Peyer's patch (tissue), 4 donors: Measurements from ENCODE around the gene GABRB1. TPM values are rescaled to one million over a fixed set of nuclear protein-coding genes. Genes with fewer than 3 reads are reported as not detected.

Source experiments
- DNase-seq, 3 donors: peaks; one replicate each; pipeline ENCODE4 v3.0.0-alpha.2; 2017 to 2019
- H3K27ac ChIP-seq, 4 donors: fragments of 200-600 bp; sonication (generic); one replicate each; pipeline ENCODE4 v1.5.1; 2016 to 2019
- H3K27me3 ChIP-seq, 2 donors: fragments of 200-600 bp; sonication (generic); one replicate each; pipeline ENCODE4 v1.5.1; 2019
- H3K36me3 ChIP-seq, 3 donors: fragments of 200-600 bp; sonication (generic); one replicate each; pipeline ENCODE4 v1.5.1; 2016 to 2019
- H3K4me1 ChIP-seq, 4 donors: fragments of 200-600 bp; sonication (generic); one replicate each; pipeline ENCODE4 v1.5.1; 2016 to 2019
- H3K4me3 ChIP-seq, 4 donors: fragments of 200-600 bp; sonication (generic); 1 replicate in 3 of 4; 2 replicates in 1 of 4; pipeline ENCODE4 v1.5.1; 2016 to 2019; ENCODE audit warnings: mild to moderate bottlenecking in 1 of 4
- H3K9me3 ChIP-seq, 4 donors: fragments of 200-600 bp; sonication (generic); one replicate each; pipeline ENCODE4 v1.5.1; 2016 to 2019; ENCODE audit warnings: mild to moderate bottlenecking in 1 of 4
- CTCF ChIP-seq, 6 experiments: fragments of 450-650 bp in 4 of 6; fragments of 200-600 bp in 2 of 6; sonication (generic) in 1 of 6; IDR thresholded peaks; one replicate each; pipeline ENCODE4 v1.5.1; 2017 to 2019; ENCODE audit warnings: antibody characterized with exemption in 6 of 6, mild to moderate bottlenecking in 3 of 6, moderate library complexity in 1 of 6
- POLR2A ChIP-seq, 2 donors: fragments of 450-650 bp; IDR thresholded peaks; one replicate each; pipeline ENCODE4 v1.5.1; 2017; ENCODE audit warnings: antibody characterized with exemption in 2 of 2, mild to moderate bottlenecking in 2 of 2, moderate library complexity in 2 of 2
- total RNA-seq, 4 donors: library from RNA; depleted of rRNA; stranded (reverse); fragments of >200 nt; gene quantifications; one replicate each; pipeline ENCODE4 v1.1.0, GENCODE V29; 2016

Gene GABRB1
- total RNA-seq, 4 donors from 2014 or later: not detected

DNA sequence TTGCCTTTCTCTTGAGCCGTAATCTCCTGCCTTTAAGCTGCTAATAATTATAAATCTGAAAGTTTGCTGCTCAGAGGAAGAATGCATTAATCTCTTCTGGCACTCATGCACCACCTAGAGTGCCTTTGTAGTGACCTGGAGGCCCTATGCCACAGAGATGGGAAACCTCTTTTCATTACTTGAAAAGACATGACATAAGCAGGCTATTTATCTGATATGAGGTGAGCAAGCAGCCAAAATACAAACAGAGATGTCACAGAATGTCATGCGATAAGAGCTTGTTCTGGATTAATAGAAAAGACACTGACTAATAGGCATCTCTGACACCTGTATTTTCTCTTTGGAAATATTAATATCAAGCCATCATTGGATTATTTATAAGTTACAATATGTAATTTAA, 42.3 kb downstream of the GABRB1 start:
- no peaks in the 10 kb centered on the region for H3K36me3 ChIP-seq
- H3K4me1 ChIP-seq: no peaks in the 10 kb centered on the region
- no peak overlapping the region for H3K27ac ChIP-seq
- TF ChIP-seq POLR2A (IDR thresholded peaks at IDR 0.05) (no peak), CTCF (IDR thresholded peaks at IDR 0.05) (no peak)
- no peak overlapping the region for H3K4me3 ChIP-seq
- no peak for DNase-seq
- no peaks in the 10 kb centered on the region for H3K27me3 ChIP-seq
- no peaks in the 10 kb centered on the region for H3K9me3 ChIP-seq

- no peak for DNase-seq
- TF ChIP-seq POLR2A (IDR thresholded peaks at IDR 0.05) (no peak), CTCF (IDR thresholded peaks at IDR 0.05) (no peak)
- Histone ChIP-seq H3K27ac (no peak overlapping the region), H3K9me3 (no peaks in the 10 kb centered on the region), H3K4me3 (no peak overlapping the region), H3K36me3 (no peaks in the 10 kb centered on the region), H3K27me3 (no peaks in the 10 kb centered on the region), H3K4me1 (no peaks in the 10 kb centered on the region)
These were observed 43.4 kb downstream of the GABRB1 start for GRCh38 chr4:47074816-47075215.

GRCh38 chr4:47075262-47075661, 43.9 kb downstream of the GABRB1 start:
- H3K4me3 ChIP-seq: no peak overlapping the region
- H3K27me3 ChIP-seq: no peaks in the 10 kb centered on the region
- DNase-seq: no peak
- H3K27ac ChIP-seq: no peak overlapping the region
- TF ChIP-seq POLR2A (IDR thresholded peaks at IDR 0.05) (no peak), CTCF (IDR thresholded peaks at IDR 0.05) (no peak)
- H3K36me3 ChIP-seq: no peaks in the 10 kb centered on the region
- H3K4me1 ChIP-seq: no peaks in the 10 kb centered on the region
- H3K9me3 ChIP-seq: no peaks in the 10 kb centered on the region

- TF ChIP-seq POLR2A (IDR thresholded peaks at IDR 0.05): no peak
- no peak for TF ChIP-seq CTCF (IDR thresholded peaks at IDR 0.05)
- Histone ChIP-seq H3K4me3 (no peak overlapping the region), H3K27me3 (no peaks in the 10 kb centered on the region), H3K27ac (no peak overlapping the region), H3K4me1 (no peaks in the 10 kb centered on the region), H3K9me3 (no peaks in the 10 kb centered on the region), H3K36me3 (no peaks in the 10 kb centered on the region)
- DNase-seq: no peak
These were observed 44.6 kb downstream of the GABRB1 start for GRCh38 chr4:47075919-47076318.

GRCh38 chr4:47084111-47084510, 52.7 kb downstream of the GABRB1 start:
- no peaks in the 10 kb centered on the region for H3K36me3 ChIP-seq
- DNase-seq: no peak
- H3K27ac ChIP-seq: no peak overlapping the region
- no peaks in the 10 kb centered on the region for H3K27me3 ChIP-seq
- H3K9me3 ChIP-seq: no peaks in the 10 kb centered on the region
- TF ChIP-seq CTCF (IDR thresholded peaks at IDR 0.05) (no peak), POLR2A (IDR thresholded peaks at IDR 0.05) (no peak)
- no peaks in the 10 kb centered on the region for H3K4me1 ChIP-seq
- no peak overlapping the region for H3K4me3 ChIP-seq

GRCh38 chr4:47084795-47085194, 53.4 kb downstream of the GABRB1 start:
- H3K9me3 ChIP-seq: no peaks in the 10 kb centered on the region
- no peak for DNase-seq
- TF ChIP-seq CTCF (IDR thresholded peaks at IDR 0.05) (no peak), POLR2A (IDR thresholded peaks at IDR 0.05) (no peak)
- no peaks in the 10 kb centered on the region for H3K36me3 ChIP-seq
- H3K27me3 ChIP-seq: no peaks in the 10 kb centered on the region
- H3K4me1 ChIP-seq: no peaks in the 10 kb centered on the region
- H3K27ac ChIP-seq: no peak overlapping the region
- no peak overlapping the region for H3K4me3 ChIP-seq
